Trophoblast cell (in vitro differentiated cells and primary cell): ENCODE data around the gene PAX5.

Source experiments
- DNase-seq, 2 donors: peaks; one replicate each; pipeline ENCODE4 v3.0.0-alpha.2; 2016
- H2AFZ ChIP-seq: 2 replicates; pipeline ENCODE4 v1.6.1; 2013; ENCODE audit warnings: low read length, moderate library complexity, mild to moderate bottlenecking; ENCODE audit not compliant: insufficient read depth, poor library complexity
- H2AK5ac ChIP-seq: 2 replicates; pipeline ENCODE4 v1.6.1; 2013; ENCODE audit warnings: mild to moderate bottlenecking, low read length
- H2BK120ac ChIP-seq: 2 replicates; pipeline ENCODE4 v1.6.1; 2013; ENCODE audit warnings: low read length, mild to moderate bottlenecking, moderate library complexity; ENCODE audit not compliant: insufficient read depth, poor library complexity
- H2BK12ac ChIP-seq: 2 replicates; pipeline ENCODE4 v1.6.1; 2013; ENCODE audit warnings: mild to moderate bottlenecking, low read length, moderate library complexity
- H2BK5ac ChIP-seq: 2 replicates; pipeline ENCODE4 v1.6.1; 2013; ENCODE audit warnings: low read length, low read depth, moderate library complexity, mild to moderate bottlenecking; ENCODE audit not compliant: poor library complexity
- H3K14ac ChIP-seq: 2 replicates; pipeline ENCODE4 v1.6.1; 2013; ENCODE audit warnings: mild to moderate bottlenecking, low read length
- H3K18ac ChIP-seq: 2 replicates; pipeline ENCODE4 v1.6.1; 2013; ENCODE audit warnings: mild to moderate bottlenecking, low read length
- H3K23ac ChIP-seq: 2 replicates; pipeline ENCODE4 v1.6.1; 2013; ENCODE audit warnings: low read length
- H3K27ac ChIP-seq: 2 replicates; pipeline ENCODE4 v1.5.1; 2013; ENCODE audit warnings: low read depth, mild to moderate bottlenecking, inconsistent platforms, low read length, moderate library complexity
- H3K27me3 ChIP-seq: 2 replicates; pipeline ENCODE4 v1.6.1; 2013; ENCODE audit warnings: inconsistent platforms, mild to moderate bottlenecking, low read length, moderate library complexity; ENCODE audit not compliant: insufficient read depth
- H3K36me3 ChIP-seq, 2 experiments: 1 replicate in 1 of 2; 2 replicates in 1 of 2; pipeline ENCODE4 v1.6.1; 2013; ENCODE audit warnings: low read length in 2 of 2, mild to moderate bottlenecking in 2 of 2, moderate library complexity in 1 of 2; ENCODE audit not compliant: insufficient read depth in 2 of 2, control insufficient read depth in 1 of 2
- H3K4ac ChIP-seq: 2 replicates; pipeline ENCODE4 v1.6.1; 2013; ENCODE audit warnings: low read depth, mild to moderate bottlenecking, low read length, moderate library complexity
- H3K4me1 ChIP-seq, 2 experiments: 1 replicate in 1 of 2; 2 replicates in 1 of 2; pipeline ENCODE4 v1.6.1; 2013; ENCODE audit warnings: low read length in 2 of 2, mild to moderate bottlenecking in 2 of 2, moderate library complexity in 1 of 2; ENCODE audit not compliant: insufficient read depth in 2 of 2, control insufficient read depth in 1 of 2
- H3K4me2 ChIP-seq: 2 replicates; pipeline ENCODE4 v1.6.1; 2013; ENCODE audit warnings: inconsistent platforms, mild to moderate bottlenecking, low read length, moderate library complexity
- H3K4me3 ChIP-seq: 2 replicates; pipeline ENCODE4 v1.5.1; 2013; ENCODE audit warnings: mild to moderate bottlenecking, low read depth, low read length, inconsistent platforms
- H3K79me1 ChIP-seq: one replicate; pipeline ENCODE4 v1.6.1; 2013; ENCODE audit warnings: low read length
- H3K79me2 ChIP-seq: 2 replicates; pipeline ENCODE4 v1.6.1; 2013; ENCODE audit warnings: low read length, mild to moderate bottlenecking; ENCODE audit not compliant: control insufficient read depth, insufficient read depth, poor library complexity
- H3K9ac ChIP-seq: 2 replicates; pipeline ENCODE4 v1.6.1; 2013; ENCODE audit warnings: mild to moderate bottlenecking, low read length
- H3K9me3 ChIP-seq: 2 replicates; pipeline ENCODE4 v1.6.1; 2013; ENCODE audit warnings: low read depth, mild to moderate bottlenecking, control low read depth, inconsistent platforms, low read length; ENCODE audit not compliant: insufficient read depth
- H4K12ac ChIP-seq: 2 replicates; pipeline ENCODE4 v1.6.1; 2013; ENCODE audit warnings: low read depth, mild to moderate bottlenecking, low read length, moderate library complexity
- H4K8ac ChIP-seq: 2 replicates; pipeline ENCODE4 v1.6.1; 2013; ENCODE audit warnings: low read depth, mild to moderate bottlenecking, low read length, moderate library complexity
- H4K91ac ChIP-seq: one replicate; pipeline ENCODE4 v1.6.1; 2013; ENCODE audit warnings: low read depth, mild to moderate bottlenecking, low read length, moderate library complexity
- WGBS: extraction: QIAGEN DNeasy Blood & Tissue Kit; methylation state at CpG from one replicate; pipeline ENCODE4 v1.1.7; 2013; ENCODE audit warnings: missing lambda C conversion rate; ENCODE audit not compliant: insufficient read length, insufficient coverage; ENCODE audit errors: extremely low coverage; 5-methylcytosine and 5-hydroxymethylcytosine counted together

PAX5 gene

GRCh38 chr9:36874261-36874660, 159.8 kb downstream of the PAX5 start:
- no peaks in the 10 kb centered on the region for H3K79me1 ChIP-seq
- no peak overlapping the region for H3K4ac ChIP-seq
- no peaks in the 10 kb centered on the region for H3K27me3 ChIP-seq
- no peak overlapping the region for H3K27ac ChIP-seq
- H3K9me3 ChIP-seq, result peaks cover 5% of the 10 kb centered on the region
- no peak overlapping the region for H3K18ac ChIP-seq
- H2BK12ac ChIP-seq, result no peak overlapping the region
- H2AFZ ChIP-seq, result no peak overlapping the region
- H3K9ac ChIP-seq, result no peak overlapping the region
- H4K91ac ChIP-seq, result no peak overlapping the region
- DNase-seq, result no peak
- no peak overlapping the region for H4K12ac ChIP-seq
- H2BK120ac ChIP-seq, result no peak overlapping the region
- H2AK5ac ChIP-seq, result no peak overlapping the region
- no peak overlapping the region for H3K4me3 ChIP-seq
- no peaks in the 10 kb centered on the region for H3K4me1 ChIP-seq
- H4K8ac ChIP-seq, result no peak overlapping the region
- H3K14ac ChIP-seq, result no peak overlapping the region
- H3K23ac ChIP-seq, result no peak overlapping the region
- H2BK5ac ChIP-seq, result no peak overlapping the region
- H3K4me2 ChIP-seq, result no peak overlapping the region
- WGBS, result no CpG with 5 or more reads among the region's 3 CpGs
- H3K36me3 ChIP-seq, result no peaks in the 10 kb centered on the region
- no peaks in the 10 kb centered on the region for H3K79me2 ChIP-seq

- H3K27ac ChIP-seq, result no peak overlapping the region
- no peak overlapping the region for H2BK12ac ChIP-seq
- H3K27me3 ChIP-seq, result no peaks in the 10 kb centered on the region
- H2BK5ac ChIP-seq, result no peak overlapping the region
- DNase-seq, result peak; percentile 33 to 73
- H3K4me2 ChIP-seq, result no peak overlapping the region
- no peak overlapping the region for H3K4me3 ChIP-seq
- H3K79me1 ChIP-seq, result no peaks in the 10 kb centered on the region
- WGBS, result no CpG with 5 or more reads among the region's 8 CpGs
- no peak overlapping the region for H3K14ac ChIP-seq
- H4K91ac ChIP-seq, result no peak overlapping the region
- no peak overlapping the region for H3K23ac ChIP-seq
- no peak overlapping the region for H2BK120ac ChIP-seq
- no peak overlapping the region for H2AK5ac ChIP-seq
- no peak overlapping the region for H3K18ac ChIP-seq
- H3K9ac ChIP-seq, result no peak overlapping the region
- H2AFZ ChIP-seq, result no peak overlapping the region
- no peaks in the 10 kb centered on the region for H3K4me1 ChIP-seq
- no peaks in the 10 kb centered on the region for H3K36me3 ChIP-seq
- no peak overlapping the region for H4K8ac ChIP-seq
- H4K12ac ChIP-seq, result no peak overlapping the region
- no peak overlapping the region for H3K4ac ChIP-seq
- peaks cover 5% of the 10 kb centered on the region for H3K9me3 ChIP-seq
- H3K79me2 ChIP-seq, result no peaks in the 10 kb centered on the region
Measured at GRCh38 chr9:36873247-36873875, 160.7 kb downstream of the PAX5 start.

- Histone ChIP-seq H3K9ac (no peak overlapping the region), H3K4me1 (no peaks in the 10 kb centered on the region), H3K4ac (no peak overlapping the region), H3K4me2 (no peak overlapping the region), H2AK5ac (no peak overlapping the region), H3K27me3 (no peaks in the 10 kb centered on the region), H3K36me3 (no peaks in the 10 kb centered on the region), H3K23ac (no peak overlapping the region), H3K79me1 (no peaks in the 10 kb centered on the region), H2BK5ac (no peak overlapping the region), H3K4me3 (no peak overlapping the region), H3K27ac (no peak overlapping the region), H2BK120ac (no peak overlapping the region), H4K8ac (no peak overlapping the region), H4K91ac (no peak overlapping the region), H4K12ac (no peak overlapping the region), H3K14ac (no peak overlapping the region), H3K79me2 (no peaks in the 10 kb centered on the region), H2AFZ (no peak overlapping the region), H2BK12ac (no peak overlapping the region), H3K9me3 (peaks cover 7% of the 10 kb centered on the region), H3K18ac (no peak overlapping the region)
- no CpG with 5 or more reads among the region's 3 CpGs for WGBS
- no peak for DNase-seq
Measured at GRCh38 chr9:36872641-36873040, 161.4 kb downstream of the PAX5 start.

- Histone ChIP-seq H3K79me2 (no peaks in the 10 kb centered on the region), H2BK5ac (no peak overlapping the region), H3K4me3 (no peak overlapping the region), H2AK5ac (no peak overlapping the region), H3K9me3 (peaks cover 8% of the 10 kb centered on the region), H3K36me3 (no peaks in the 10 kb centered on the region), H3K18ac (no peak overlapping the region), H3K4ac (no peak overlapping the region), H2BK12ac (no peak overlapping the region), H4K12ac (no peak overlapping the region), H3K23ac (no peak overlapping the region), H2AFZ (no peak overlapping the region), H3K79me1 (no peaks in the 10 kb centered on the region), H3K14ac (no peak overlapping the region), H3K4me2 (no peak overlapping the region), H2BK120ac (no peak overlapping the region), H3K9ac (no peak overlapping the region), H4K91ac (no peak overlapping the region), H3K27me3 (no peaks in the 10 kb centered on the region), H4K8ac (no peak overlapping the region), H3K27ac (no peak overlapping the region), H3K4me1 (no peaks in the 10 kb centered on the region)
- no CpG with 5 or more reads among the region's 2 CpGs for WGBS
- no peak for DNase-seq
Measured at GRCh38 chr9:36871606-36872005, 162.5 kb downstream of the PAX5 start.
